Measurements from ENCODE around the gene F5.

F5 gene

DNA sequence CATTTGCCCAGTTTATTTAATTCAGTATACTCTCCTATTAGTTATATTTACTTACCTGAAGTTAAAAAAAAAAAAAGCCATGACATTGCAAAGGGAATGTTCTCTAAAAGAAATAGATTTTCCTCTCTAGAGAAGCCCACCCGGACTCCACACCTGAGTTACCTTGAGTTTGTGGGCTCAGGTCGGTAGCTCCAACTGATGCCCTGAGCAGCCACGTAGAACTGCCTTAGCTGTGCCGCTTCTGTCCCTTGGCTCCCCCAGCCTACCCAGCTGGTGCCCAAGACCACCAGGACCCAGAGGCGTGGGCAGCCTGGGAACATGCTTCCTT lies 250 bp downstream of the F5 start:
- no peak for FAIRE-seq

DNA sequence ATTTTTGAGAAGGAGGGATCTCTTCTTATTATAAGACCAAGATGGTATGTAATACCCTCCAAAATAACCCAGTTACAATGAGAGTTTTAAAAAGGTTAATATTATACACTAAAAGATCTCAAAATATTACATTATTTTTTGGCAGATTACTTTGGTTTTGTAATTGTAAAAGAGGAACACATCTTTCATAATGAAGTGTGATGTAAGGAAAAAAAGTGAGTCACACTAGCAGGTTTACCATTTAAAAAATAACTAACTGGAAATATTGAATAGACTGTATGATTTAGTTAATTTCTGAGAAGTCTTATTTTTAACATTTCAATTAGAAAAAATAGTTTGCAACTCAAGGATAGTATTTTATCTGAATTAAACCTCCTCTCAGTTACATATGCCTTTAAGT lies 1.1 kb downstream of the F5 start:
- FAIRE-seq: no peak

DNA sequence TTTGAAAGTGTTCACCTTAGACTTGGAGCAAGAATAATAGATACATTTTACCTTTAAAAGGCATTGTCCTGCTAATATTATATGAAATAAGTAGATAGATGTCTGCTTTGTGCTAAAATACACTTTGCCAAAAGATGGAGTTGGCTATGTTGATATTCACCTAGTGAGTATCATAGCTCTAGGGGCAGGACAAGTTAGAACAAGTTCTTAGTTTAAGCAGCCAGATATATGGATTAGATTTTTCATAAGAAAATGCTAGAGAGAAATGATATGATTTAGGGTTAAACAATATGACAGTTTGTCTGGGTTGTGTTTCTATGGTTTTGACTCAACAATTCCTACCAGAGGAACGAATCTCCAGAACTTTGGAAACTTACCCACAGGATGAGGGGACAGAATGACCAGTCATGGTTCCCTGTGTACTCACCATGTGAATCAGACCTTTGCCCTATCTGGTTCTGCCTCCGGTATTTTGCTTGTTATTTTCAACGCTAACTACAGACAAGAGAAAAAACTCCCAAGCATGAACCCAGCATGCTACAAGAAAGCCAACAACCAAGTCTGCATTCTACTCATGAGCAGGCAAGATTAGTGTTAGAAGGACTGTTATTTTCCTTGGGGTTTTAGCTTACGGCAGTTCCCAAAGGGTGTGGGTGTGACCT lies 1.7 kb downstream of the F5 start:
- no peak for FAIRE-seq

DNA sequence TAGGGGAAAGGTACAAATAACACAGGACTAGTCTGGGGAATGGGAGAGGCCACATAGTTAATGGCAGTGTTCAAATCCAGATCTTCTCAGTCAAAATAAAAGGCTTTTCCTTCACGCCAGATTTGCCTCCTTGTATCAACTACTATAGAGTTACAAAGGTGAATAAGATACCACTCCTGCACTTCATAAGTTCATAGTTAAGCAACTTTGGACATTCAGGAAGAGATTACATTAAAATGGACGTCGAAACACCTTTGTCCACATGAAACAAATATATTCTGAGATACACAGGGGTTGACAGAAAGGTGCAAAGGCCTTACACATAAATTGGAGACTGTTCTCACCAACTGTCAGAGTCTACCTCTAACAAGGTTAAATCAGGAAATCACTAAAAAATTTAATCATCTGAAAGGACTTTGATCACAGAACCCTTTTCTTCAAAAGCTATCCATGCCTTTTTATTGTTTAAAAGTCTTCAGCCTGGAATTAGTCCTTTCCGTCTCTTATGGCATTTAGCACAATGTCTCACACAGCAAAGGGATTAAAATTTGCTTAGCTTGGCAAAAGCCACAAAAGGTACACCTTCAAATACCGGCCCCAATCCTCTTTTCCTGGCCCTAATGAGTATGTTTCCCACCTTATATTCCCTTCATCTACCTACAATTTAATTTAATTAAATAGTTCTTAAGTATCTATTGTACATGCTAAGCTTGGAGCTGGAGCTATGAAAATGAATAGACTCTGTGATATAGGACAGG lies 8.1 kb downstream of the F5 start:
- no peak for FAIRE-seq

DNA sequence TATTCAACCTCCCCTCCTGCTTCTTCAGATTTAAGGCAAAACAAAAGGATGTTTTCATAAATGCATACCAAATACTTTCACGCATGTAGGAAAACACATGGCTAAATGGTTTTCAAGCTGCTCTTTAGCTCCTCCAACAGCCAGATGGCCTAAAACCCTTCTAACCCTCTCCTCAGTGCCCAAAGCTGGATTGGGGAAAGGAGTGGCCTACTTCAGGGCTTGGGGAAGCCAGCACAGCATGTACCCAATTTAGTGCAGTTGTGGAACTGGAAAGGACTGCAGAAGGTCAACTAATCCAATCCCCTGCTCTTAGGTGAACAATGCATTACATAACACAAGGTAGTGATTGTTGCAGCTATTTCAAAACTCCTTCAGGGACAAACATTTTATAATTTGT lies 9.3 kb downstream of the F5 start:
- FAIRE-seq: no peak

DNA sequence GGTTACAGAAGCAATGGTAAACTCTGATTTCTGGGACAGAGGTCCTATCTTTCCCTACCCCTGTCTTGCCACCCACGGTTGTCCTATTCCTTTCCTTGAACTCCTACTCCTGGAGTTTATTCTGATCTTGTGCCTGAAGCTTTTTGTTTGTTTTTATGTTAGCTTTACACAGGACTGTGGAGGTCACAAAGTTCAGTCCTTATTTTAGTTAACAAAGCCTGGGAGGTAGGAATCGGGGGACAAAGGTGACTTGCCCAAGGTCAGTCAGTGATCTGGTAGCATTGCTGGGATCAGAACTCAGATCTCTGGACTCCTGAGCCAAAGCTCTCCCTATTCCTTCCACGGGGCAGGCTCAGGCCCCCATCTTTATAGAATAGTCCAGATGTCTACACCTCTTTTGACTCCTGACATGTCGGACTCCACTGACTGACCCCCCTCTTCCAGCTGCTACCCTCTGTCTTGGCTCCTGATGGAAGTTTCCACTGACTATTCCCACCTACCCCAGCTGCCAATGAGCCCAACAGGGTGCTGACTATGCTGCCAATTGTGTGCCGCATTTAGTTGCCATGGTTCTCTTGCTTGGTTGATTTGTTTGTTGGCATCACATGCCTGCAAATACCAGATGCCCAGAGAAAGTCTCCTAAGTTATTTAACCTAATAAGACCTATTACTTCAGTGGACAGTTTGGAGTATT lies 9.9 kb downstream of the F5 start:
- no peak for FAIRE-seq

DNA sequence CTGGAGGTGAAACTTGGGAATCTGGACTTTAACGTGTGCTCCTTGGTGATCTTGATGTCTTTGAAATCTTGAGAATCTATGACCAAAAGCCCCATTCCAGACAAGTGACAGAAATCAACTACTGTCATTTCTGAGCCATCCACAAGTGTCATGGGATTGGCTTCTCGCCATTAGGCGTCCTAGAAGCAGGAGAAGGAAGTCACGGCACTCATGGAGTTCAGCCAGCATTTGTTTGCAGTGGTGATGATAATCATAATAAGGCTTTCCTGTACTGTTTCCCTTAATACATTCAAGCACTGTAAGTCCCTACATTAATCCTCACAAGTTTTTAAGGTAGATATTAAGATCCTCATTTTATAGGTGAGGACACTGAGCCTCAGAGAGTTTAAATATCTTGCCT lies 11.9 kb downstream of the F5 start:
- FAIRE-seq: no peak

DNA sequence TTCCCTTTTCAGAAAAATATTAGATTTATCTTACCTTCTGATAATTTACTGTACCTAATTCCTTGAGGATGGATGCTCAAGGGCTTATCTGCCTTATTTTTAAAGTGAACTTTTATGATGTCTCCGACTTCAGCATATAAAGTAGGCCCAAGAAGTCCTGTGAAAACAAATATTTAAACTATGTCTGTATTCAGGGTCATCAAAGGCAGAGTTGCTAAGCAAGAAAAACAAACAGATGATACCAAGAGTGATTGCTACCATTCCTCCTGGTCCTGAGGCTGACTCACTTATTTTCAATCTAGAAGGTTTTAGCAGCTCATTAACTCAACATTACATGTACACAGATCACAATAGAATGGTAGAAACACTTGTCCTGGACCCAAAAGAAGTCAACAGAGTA lies 14.1 kb downstream of the F5 start:
- no peak for FAIRE-seq

DNA sequence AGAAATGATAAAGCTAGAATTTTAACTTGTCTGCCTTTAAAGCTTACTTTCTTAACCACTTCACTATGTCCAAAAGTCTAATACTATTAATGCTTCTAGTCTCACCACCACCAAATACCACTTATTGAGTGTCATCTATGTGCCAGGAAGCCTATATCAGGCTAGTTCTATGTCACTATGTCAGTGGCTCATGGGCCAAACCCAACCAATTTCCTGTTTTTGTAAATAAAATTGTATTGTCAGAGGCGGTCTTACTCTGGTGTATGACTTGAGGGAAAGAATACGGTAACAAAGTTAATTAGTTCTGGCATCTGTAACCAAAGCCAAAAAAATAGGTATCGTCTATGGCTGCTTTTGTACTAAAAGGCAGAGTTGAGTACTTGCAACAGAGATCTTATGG lies 14.8 kb downstream of the F5 start:
- FAIRE-seq: no peak

DNA sequence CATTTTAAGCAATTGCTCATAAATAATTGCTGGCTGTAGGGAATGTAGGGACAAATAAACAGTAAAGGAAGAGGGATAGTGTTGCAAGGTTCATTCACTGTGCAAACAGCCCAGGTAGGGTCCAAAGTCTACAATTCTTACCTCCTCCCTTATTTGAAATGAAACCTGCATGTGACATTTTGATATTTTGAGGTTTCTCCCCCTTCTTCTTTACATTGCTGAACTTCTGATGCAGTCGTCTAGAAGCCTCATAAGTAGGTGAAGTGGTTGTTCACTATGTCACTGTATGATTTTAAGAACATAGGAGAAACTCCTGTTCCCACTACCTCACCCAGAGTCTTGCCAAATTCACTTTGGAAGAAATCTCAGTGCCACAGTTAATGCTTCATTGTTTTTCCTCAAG lies 16.1 kb downstream of the F5 start:
- no peak for FAIRE-seq

DNA sequence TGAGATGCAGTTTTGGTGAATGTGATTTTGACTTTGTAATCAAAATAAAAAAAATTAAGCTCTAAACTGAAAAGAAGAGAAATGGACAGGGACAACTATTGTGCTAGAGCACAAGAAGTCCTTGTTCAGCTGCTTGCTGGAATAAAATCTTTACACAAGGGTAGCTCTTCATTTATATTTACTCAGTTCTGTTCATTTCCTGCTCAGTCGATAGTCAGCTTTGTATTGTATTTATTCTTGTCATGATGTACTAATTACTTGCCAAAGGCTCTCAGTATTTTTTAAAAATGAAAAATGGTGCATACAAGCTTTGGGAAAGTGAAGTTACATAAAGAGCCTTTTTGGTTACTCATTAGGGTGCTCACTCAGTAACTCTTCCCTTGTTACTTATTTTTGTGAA lies 17.8 kb downstream of the F5 start:
- no peak for FAIRE-seq

DNA sequence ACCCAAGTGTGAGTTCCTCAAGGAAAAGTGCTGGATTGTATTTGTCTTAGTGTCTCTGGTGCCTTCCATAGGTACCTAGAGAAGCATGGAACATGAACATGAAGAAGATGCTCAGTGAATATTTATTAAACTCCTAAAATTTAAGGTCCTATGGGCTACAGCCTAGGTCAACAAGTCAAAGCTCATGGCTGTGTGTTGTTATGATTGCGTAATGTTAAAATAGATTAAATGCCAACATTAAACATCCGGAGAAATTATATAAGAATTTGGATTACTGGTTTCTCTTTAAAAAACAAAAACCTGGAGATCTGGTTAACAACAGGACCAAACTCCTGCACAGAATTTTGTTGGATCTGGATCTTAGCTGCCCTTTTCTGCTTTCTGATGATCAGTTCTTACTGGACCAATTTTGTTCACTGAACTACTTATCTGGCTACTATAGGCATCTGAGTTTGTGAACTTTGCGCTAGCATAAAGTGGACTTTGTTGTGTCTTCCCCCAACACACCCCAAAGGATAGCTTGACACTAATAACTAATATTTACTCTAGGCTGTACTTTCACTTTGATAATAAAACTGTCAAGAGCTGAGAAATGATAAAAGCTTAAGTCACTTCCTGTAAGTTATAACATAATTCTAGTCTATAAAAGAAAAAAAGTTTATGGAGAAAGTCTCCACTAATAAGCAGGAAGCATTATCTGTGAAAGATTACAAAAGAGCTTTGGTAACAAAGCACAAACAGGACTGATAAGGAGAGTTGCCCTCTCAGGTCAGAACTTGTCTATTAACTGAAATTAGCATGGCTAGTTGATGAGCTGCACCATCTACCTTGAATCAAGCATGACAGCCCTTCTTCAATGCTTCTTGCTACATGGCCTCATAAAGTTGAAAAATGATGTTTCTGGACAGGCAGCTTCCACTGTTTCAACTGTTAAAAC lies 20.7 kb downstream of the F5 start:
- no peak for FAIRE-seq

DNA sequence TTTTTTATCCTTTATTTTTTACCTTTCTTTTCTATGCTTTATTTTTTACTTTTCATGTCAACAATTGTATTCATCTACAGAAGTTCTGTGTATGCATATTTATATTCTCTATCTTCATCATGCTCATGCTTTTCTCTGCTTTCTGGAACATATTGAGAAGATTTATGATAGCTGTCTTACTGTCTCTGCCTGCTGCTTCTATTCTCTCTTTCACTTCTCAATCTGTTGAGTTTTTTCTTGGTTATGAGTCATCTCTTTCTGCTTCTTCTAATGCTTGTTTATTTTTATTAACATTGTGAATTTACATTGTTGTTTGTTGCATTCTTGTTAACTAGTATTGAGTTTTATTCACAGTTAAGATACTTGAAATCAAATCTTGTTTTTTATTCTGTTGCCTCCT lies 22.6 kb downstream of the F5 start:
- FAIRE-seq: no peak

DNA sequence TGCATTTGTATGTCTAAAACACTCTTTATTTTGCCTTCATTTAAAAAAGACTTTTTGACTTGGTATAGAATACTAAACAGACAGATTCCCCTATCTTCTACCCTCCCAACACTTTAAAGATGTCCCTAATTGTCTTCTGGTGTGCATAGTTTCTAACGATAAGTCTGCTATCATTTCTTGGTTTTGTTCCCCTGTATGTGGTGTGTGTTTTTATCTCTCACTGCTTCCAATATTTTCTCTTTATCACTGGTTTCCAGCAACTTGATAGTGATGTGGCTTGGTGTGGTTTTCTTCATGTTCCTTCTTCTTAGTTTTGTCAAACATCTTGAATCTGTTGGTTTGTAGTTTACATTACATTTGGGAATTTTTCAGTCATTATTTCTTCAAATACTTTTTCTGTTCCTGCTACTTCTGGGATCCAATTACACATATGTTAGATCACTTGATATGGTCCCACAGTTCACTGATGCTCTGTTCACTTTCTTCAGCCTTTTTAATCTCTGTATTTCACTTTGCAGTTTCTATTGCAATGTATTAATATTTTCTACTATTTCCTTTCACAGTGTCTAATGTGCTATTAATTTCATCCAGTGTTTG lies 23.2 kb downstream of the F5 start:
- FAIRE-seq: no peak

DNA sequence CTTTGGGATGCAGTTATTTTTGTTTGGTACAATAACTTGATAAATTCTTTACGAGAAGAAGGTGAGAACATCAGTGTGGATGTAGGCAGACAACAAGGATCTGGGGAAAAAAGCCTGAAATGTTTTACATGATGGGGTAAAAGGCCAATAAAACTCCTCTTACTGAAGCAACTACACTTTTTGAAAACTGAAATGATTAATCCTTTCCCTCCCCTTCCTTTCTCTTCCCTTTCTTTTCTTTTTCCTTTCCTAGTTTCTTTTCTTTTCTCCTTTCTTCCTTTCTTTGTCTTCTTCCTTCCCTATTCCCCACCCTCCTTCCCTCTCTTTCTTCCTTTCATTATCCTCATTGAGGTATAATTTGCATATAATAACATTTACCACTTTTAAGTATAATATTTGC lies 24.6 kb downstream of the F5 start:
- FAIRE-seq: no peak

DNA sequence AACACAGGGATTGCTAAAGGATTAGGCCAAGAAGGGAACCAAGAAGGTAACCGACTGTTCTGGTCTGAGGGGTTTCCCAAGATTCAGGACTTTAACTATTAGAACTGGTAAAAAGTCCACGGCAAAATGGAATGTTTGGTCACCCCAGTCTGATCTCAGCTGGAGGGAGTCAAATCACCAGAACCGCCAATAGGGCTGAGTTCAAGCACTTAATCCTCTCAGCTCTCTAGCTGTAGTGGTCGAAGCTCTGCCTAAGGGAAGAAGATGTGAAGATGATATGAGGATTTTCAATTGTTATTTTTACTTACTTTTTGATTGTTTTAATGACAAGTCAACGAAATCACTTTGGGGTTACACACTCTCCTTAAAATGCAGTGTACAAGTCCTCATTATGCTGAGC lies 29.1 kb downstream of the F5 start:
- FAIRE-seq: no peak

DNA sequence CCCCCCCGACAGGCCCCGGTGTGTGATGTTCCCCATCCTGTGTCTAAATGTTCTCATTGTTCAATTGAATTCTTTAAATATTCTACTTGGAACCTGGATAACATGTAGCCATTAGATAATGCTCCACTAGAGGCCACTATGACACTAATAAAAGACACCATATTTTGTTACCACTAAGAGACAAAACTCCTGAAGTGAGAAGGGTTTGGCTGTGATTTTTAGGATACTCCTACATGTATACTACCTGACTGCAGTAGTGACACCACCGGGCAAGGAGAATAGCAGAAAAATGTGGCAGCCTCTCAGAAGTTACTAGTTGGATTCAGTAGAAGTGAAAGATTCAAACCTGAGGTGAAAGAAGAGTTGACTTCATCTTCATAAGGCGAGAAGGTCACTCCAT lies 36.0 kb downstream of the F5 start:
- no peak for FAIRE-seq

DNA sequence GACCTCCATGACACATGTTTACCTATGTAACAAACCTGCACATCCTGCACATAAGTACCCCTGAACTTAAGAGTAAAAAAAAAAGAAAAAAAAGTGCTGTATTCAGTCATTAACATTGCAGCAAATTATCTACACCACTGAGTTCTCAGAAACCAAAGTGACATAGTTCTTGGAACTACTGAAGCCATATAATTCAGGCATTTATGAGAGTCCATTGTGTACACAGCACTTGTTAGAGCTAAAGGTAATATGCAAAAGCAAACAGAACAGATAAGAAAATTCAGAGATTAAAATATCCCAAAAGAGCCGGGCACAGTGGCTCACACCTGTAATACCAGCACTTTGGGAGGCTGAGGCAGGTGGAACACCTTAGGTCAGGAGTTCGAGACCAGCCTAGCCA lies 38.0 kb downstream of the F5 start:
- no peak for FAIRE-seq

DNA sequence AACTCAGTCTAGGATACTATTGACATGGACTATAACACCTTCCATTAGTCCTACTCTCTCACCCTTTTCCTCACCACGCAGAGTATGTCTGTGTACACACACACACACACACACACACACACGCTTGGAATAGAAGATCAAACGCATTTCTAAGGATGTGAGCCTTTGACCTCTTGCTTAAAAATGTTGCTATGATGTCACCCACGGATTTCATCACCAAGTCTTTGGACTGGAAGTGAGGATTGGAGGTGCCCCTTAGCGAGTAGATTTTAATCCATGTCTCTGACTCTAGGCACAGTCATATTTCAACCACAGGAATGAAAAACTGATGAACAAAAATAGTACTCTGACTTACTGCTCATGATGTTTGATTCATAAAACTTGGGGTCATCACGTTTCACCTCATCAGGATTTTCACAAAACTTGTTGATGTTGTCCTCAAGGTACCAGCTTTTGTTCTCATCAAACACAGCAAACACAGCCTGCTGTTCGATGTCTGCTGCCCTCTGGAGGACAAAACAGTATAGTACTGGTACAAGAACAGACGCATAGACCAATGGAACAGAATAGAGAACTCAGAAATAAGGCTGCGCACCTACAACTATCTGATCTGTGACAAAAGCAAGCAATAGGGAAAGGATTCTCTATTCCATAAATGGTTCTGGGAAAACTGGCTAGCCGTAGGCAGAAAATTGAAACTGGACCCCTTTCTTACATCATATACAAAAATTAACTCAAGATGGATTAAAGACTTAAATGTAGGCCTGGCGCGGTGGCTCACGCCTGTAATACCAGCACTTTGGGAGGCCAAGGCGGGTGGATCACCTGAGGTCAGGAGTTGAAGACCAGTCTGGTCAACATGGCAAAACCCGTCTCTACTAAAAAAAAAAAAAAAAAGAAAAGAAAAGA lies 39.9 kb downstream of the F5 start:
- FAIRE-seq: peak; percentile 21

DNA sequence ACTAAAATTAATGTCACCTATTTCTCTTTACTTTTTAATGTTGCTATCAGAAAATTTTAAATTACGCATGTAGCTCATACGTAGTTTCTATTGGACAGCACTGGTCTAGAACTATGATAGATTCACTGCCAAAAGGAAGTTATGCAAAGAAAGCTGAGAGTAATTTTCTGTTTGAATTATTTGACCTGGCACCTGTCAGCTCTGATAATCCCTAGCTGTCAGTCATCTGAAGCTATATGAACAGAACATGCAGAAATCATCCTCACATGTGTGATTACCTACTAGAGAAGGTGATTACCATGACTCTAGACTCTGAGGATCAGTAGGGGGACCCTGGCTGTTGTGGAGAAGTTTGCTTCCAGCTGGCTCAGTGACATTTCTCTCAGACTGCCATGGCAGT lies 40.8 kb downstream of the F5 start:
- no peak for FAIRE-seq

DNA sequence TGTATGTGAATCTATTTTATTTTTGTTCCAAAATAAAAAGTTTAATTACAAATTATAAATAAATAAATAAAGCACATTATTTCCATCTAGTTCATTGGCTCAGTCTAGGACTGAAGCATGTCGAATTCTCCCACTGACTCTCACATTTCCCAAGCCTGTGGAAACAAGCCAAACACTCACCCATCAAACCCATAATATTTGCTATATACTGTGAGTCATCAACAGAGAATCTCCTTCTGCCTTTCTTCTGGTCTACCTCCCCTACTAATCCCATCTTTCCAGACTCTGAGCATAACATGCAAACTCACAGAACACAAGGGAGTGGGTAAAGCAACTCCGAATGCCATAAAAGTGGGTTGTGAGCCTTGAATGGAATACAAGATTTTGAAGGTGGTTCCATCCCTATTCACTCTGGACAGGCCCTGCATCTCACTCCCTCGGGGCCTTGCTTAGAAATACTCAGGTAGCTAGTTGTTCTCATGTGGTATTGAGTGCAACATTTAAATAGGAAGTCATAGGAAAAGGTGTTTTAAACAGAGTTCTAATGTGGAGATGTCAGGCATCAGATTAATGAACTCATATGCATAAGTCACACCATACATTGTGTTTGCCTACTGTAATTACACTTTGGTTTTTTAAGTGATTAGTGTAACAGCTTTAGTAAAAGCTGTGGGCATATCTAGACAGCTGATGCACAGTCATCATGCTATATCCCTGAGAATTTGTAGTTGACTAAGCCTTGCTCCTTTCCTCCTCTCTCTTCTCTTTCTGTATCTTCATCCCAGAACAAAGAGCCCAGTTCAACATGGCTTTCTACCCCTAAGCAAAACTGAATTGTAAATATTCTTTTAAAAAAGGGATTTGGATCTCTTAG lies 47.0 kb downstream of the F5 start:
- no peak for FAIRE-seq
